ENCODE data around the gene TMC8. TPM values are rescaled to one million over a fixed set of nuclear protein-coding genes. Genes with fewer than 3 reads are reported as not detected.

TMC8 gene
- total RNA-seq, 1 experiment from 2014 or later: 0.32 TPM

DNA sequence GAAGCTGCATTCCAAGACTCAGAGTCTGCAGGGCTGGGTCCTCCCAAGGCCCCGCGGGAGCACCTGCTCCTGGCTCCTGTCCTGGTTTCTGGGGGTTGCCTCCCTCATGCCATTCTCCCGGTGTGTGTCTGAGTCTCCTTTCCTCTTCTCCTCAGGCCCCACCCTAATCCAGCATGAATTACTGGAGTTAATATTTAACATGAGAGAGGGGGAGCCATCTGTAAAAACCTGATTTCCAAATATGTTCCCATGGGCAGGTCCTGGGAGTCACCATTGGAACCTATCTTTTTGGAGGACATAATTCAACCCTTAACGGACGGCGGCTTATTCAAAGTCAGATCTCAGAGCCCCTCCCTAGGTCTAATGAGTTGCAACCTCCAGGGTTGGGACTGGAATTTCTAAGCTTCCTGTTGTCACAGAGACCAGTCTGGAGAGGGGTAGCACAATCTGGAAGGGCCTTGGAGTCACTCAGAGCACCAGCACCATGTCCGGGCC, 21.0 kb downstream of the TMC8 start:
- no TSS peak for BruUV-seq (replicated peaks)

DNA sequence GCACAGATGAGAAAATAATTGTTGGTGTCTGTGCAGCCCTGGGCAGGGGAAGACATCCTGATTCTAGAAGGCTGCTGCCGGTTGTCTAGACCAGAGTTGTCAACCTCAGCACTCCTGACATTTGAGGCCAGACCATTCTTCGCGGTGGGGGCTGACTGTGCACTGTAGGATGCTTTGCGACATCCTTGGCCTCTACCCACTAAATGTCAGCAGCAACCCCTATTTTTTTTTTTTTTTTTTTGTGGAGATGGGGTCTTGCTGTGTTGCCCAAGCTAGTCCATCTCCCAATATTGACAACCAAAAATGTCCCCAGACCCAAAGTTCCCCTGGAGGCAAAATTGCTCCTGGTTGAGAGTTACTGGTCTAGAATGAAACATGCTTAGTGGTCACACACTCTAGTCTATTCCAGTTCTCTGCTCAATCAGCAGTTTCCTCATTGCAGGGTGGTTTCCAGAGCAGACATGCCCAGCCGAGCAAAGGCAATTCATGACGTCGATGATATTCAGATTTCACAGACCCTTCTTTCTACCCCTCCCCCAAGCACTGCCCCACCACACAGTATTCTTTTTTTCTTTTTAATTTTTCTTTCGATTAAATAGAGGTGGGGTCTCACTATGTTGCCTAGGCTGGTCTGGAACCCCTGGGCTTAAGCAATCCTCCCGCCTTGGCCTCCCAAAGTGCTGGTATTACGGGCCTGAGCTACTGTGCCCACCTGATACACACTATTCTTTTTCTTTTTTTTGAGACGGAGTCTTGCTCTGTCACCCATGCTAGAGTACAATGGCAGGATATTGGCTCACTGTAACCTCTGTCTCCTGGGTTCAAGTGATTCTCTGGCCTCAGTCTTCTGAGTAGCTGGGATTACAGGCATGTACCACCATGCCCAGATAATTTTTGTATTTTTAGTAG, 24.6 kb downstream of the TMC8 start:
- TF ChIP-seq, protein P1, sequence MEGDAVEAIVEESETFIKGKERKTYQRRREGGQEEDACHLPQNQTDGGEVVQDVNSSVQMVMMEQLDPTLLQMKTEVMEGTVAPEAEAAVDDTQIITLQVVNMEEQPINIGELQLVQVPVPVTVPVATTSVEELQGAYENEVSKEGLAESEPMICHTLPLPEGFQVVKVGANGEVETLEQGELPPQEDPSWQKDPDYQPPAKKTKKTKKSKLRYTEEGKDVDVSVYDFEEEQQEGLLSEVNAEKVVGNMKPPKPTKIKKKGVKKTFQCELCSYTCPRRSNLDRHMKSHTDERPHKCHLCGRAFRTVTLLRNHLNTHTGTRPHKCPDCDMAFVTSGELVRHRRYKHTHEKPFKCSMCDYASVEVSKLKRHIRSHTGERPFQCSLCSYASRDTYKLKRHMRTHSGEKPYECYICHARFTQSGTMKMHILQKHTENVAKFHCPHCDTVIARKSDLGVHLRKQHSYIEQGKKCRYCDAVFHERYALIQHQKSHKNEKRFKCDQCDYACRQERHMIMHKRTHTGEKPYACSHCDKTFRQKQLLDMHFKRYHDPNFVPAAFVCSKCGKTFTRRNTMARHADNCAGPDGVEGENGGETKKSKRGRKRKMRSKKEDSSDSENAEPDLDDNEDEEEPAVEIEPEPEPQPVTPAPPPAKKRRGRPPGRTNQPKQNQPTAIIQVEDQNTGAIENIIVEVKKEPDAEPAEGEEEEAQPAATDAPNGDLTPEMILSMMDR (conservative IDR thresholded peaks at IDR 0.05; ENCODE audit: low read depth, low read length): no peak
- no peak for TF ChIP-seq EZH2 (IDR thresholded peaks at IDR 0.05; ENCODE audit: borderline replicate concordance, low read depth, low read length, poor library complexity, severe bottlenecking)
- POLR2A ChIA-PET (ENCODE audit: low non-redundant PET): no interaction called here

More for the DNA sequence above, 21.0 kb downstream of the TMC8 start:
- intact Hi-C loops (cut with micrococcal nuclease; ENCODE audit: unreplicated experiment): no loop called here
- H3K9me3 ChIP-seq (ENCODE audit: low read depth, low read length, poor library complexity, severe bottlenecking): no peaks in the 10 kb centered on the region
- POLR2A ChIA-PET (ENCODE audit: low non-redundant PET): no interaction called here
- no peaks in the 10 kb centered on the region for H3K36me3 ChIP-seq (ENCODE audit: insufficient read depth, low read length, poor library complexity, severe bottlenecking)
- CTCF ChIA-PET: interaction anchor here (0.7 kb wide), 1 partner anchor 132 kb away, joined by 7 read pairs; no protein-coding TSS in a partner anchor
- TF ChIP-seq, protein P1 (conservative IDR thresholded peaks at IDR 0.05; ENCODE audit: low read depth, low read length): no peak
- TF ChIP-seq EZH2 (IDR thresholded peaks at IDR 0.05; ENCODE audit: borderline replicate concordance, low read depth, low read length, poor library complexity, severe bottlenecking): no peak
- H3K4me3 ChIP-seq (ENCODE audit: low read depth, low read length, poor library complexity, severe bottlenecking): no peak overlapping the region
- H3K4me1 ChIP-seq (ENCODE audit: insufficient read depth, low read length, poor library complexity, severe bottlenecking): peaks cover 5% of the 10 kb centered on the region
- H3K27ac ChIP-seq (ENCODE audit: low read depth, low read length, poor library complexity, severe bottlenecking): no peak overlapping the region
- H3K27me3 ChIP-seq (replicated peaks; ENCODE audit: insufficient read depth, low read depth, low read length, poor library complexity): no peaks in the 10 kb centered on the region
- no peak for DNase-seq (ENCODE audit: low spot score)

DNA sequence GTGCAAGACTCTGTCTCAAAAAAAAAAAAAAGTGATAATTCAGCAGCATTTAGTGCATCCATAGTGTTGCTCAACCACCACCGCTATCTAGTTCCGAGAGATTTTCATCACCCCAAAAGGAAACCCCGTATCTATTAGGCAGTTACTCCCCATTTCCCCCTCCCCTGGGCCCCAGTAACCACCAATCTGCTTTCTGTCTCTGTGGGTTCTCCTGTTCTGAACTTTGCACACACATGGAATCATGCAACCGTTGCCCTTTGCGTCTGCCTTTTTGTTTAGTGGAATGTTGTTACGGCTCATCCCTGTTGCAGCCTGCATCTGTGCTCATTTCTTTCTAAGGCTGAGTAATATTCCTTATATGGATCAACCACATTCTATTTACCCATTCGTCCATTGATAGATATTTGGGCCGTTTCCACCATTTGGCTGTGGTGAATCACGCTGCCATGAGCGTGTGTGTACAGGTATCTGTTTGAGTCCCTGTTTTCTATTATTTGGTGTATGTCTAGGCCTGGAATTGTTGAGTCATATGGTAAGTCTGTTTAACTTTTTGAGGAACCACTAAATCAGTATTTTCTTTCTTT, 29.1 kb downstream of the TMC8 start:
- H3K36me3 ChIP-seq (ENCODE audit: insufficient read depth, low read length, poor library complexity, severe bottlenecking): no peaks in the 10 kb centered on the region
- no peaks in the 10 kb centered on the region for H3K9me3 ChIP-seq (ENCODE audit: low read depth, low read length, poor library complexity, severe bottlenecking)
- CTCF ChIA-PET: no interaction called here
- BruUV-seq (replicated peaks): no TSS peak
- POLR2A ChIA-PET (ENCODE audit: low non-redundant PET): no interaction called here
- no peaks in the 10 kb centered on the region for H3K27me3 ChIP-seq (replicated peaks; ENCODE audit: insufficient read depth, low read depth, low read length, poor library complexity)
- no peak overlapping the region for H3K4me3 ChIP-seq (ENCODE audit: low read depth, low read length, poor library complexity, severe bottlenecking)
- H3K27ac ChIP-seq (ENCODE audit: low read depth, low read length, poor library complexity, severe bottlenecking): no peak overlapping the region
- no peak for DNase-seq (ENCODE audit: low spot score)
- no peak for TF ChIP-seq EZH2 (IDR thresholded peaks at IDR 0.05; ENCODE audit: borderline replicate concordance, low read depth, low read length, poor library complexity, severe bottlenecking)
- TF ChIP-seq, protein P1 (conservative IDR thresholded peaks at IDR 0.05; ENCODE audit: low read depth, low read length): no peak
- intact Hi-C loops (cut with micrococcal nuclease; ENCODE audit: unreplicated experiment): no loop called here
- H3K4me1 ChIP-seq (ENCODE audit: insufficient read depth, low read length, poor library complexity, severe bottlenecking): no peaks in the 10 kb centered on the region

More for the DNA sequence above, 24.6 kb downstream of the TMC8 start:
- Histone ChIP-seq H3K36me3 (ENCODE audit: insufficient read depth, low read length, poor library complexity, severe bottlenecking) (no peaks in the 10 kb centered on the region), H3K4me1 (ENCODE audit: insufficient read depth, low read length, poor library complexity, severe bottlenecking) (peaks cover 5% of the 10 kb centered on the region), H3K27ac (ENCODE audit: low read depth, low read length, poor library complexity, severe bottlenecking) (no peak overlapping the region), H3K4me3 (ENCODE audit: low read depth, low read length, poor library complexity, severe bottlenecking) (no peak overlapping the region), H3K27me3 (replicated peaks; ENCODE audit: insufficient read depth, low read depth, low read length, poor library complexity) (no peaks in the 10 kb centered on the region), H3K9me3 (ENCODE audit: low read depth, low read length, poor library complexity, severe bottlenecking) (no peaks in the 10 kb centered on the region)
- BruUV-seq (replicated peaks): no TSS peak
- no peak for DNase-seq (ENCODE audit: low spot score)
- intact Hi-C loops (cut with micrococcal nuclease; ENCODE audit: unreplicated experiment): no loop called here
- CTCF ChIA-PET: no interaction called here
